HepG2 (cell line): Measurements from ENCODE around the gene SGTB. TPM values are rescaled to one million over a fixed set of nuclear protein-coding genes. Genes with fewer than 3 reads are reported as not detected.
A peak's percentile ranks its signal among the peaks of the same experiment; 100 is the strongest.

Experiments used
- AKNA ChIP-seq: sonication (generic); formaldehyde crosslinking; IDR thresholded peaks from 2 replicates; pipeline ENCODE4 v1.4.0; 2020; ENCODE audit warnings: missing genetic modification reagents, borderline replicate concordance
- HBP1 ChIP-seq: IDR thresholded peaks from 2 replicates; pipeline ENCODE4 v1.6.1; 2016; ENCODE audit warnings: low read depth, control low read depth
- MTA1 ChIP-seq: sonication (generic); formaldehyde crosslinking; IDR thresholded peaks from 2 replicates; pipeline ENCODE4 v1.4.0; 2020; ENCODE audit warnings: missing genetic modification reagents, mild to moderate bottlenecking, borderline replicate concordance
- NFYC ChIP-seq: IDR thresholded peaks from 2 replicates; pipeline ENCODE4 v1.6.1; 2016; ENCODE audit warnings: missing genetic modification reagents, missing compliant biosample characterization
- RARG ChIP-seq: sonication (generic); formaldehyde crosslinking; IDR thresholded peaks from 2 replicates; pipeline ENCODE4 v1.4.0; 2020; ENCODE audit warnings: low read depth, mild to moderate bottlenecking, missing genetic modification reagents
- REPIN1 ChIP-seq: sonication (generic); formaldehyde crosslinking; IDR thresholded peaks from 2 replicates; pipeline ENCODE4 v1.8.0; 2022; ENCODE audit warnings: missing genetic modification reagents, low read depth, mild to moderate bottlenecking, borderline replicate concordance
- TOPORS ChIP-seq: sonication (generic); formaldehyde crosslinking; IDR thresholded peaks from 2 replicates; pipeline ENCODE4 v1.8.0; 2023; ENCODE audit warnings: mild to moderate bottlenecking, missing genetic modification reagents
- ZBTB38 ChIP-seq: sonication (generic); formaldehyde crosslinking; IDR thresholded peaks from 2 replicates; pipeline ENCODE4 v1.5.1; 2020; ENCODE audit warnings: mild to moderate bottlenecking, missing genetic modification reagents
- polyA plus RNA-seq, 8 experiments: library from polyadenylated mRNA; depleted of rRNA in 3 of 8; stranded (reverse) in 7 of 8; unstranded in 1 of 8; fragments of >200 nt; fragmentation: Illumina TruSeq in 4 of 8; extraction: Trizol in 4 of 8; gene quantifications; 2 replicates each; pipeline versions ENCODE4 v1.2.1 to v1.2.3, GENCODE V29; 2011 to 2016; ENCODE audit warnings: low read depth in 4 of 8, missing spikeins in 1 of 8, mixed read lengths in 1 of 8; ENCODE audit not compliant: insufficient read depth in 1 of 8
- total RNA-seq, 5 experiments: library from RNA; depleted of rRNA; stranded (reverse); fragments of >200 nt; fragmentation: Illumina TruSeq; extraction: Trizol; gene quantifications; 2 replicates each; pipeline ENCODE4 v1.2.3, GENCODE V29; 2016; ENCODE audit warnings: low read depth in 1 of 5

SGTB gene
- total and polyA plus RNA-seq, 2 of the 13 experiments (the other 11 are each of a cell fraction or from before 2014, with no cell fraction given): 5.2 to 11.2 TPM

- no peak for TF ChIP-seq AKNA (CRISPR knock-in tag)
- TF ChIP-seq MTA1 (CRISPR knock-in tag): 0 out of 2 replicates have a peak, but pooled peaks have one; percentile 4
- no peak for TF ChIP-seq TOPORS
- 0 out of 2 replicates have a peak, but pooled peaks have one; percentile 24 for TF ChIP-seq RARG (CRISPR knock-in tag)
- TF ChIP-seq NFYC (CRISPR knock-in tag): no peak
- no peak for TF ChIP-seq ZBTB38 (CRISPR knock-in tag)
- TF ChIP-seq REPIN1 (CRISPR knock-in tag): no peak
- TF ChIP-seq HBP1: no peak
- TF ChIP-seq, all 625 proteins: peak for 36
Observed at GRCh38 chr5:65721050-65721719, 724 bp downstream of the SGTB start (continued).
